Lower lobe of right lung (tissue), 2 donors: Measurements from ENCODE around the gene PYROXD2. TPM values are rescaled to one million over a fixed set of nuclear protein-coding genes. Genes with fewer than 3 reads are reported as not detected.

ENCODE experiments used
- ATAC-seq, 2 donors: fragments of 200-7000 bp; cut with Tn5 transposase; one replicate each; pipeline ENCODE4 v1.9.1; 2020 to 2022; ENCODE audit warnings: mild to moderate bottlenecking in 2 of 2, moderate library complexity in 2 of 2
- DNase-seq: peaks from one replicate; pipeline ENCODE4 v3.0.0-alpha.2; 2020
- H3K27ac ChIP-seq: fragments of 200-600 bp; one replicate; pipeline ENCODE4 v1.8.0; 2022
- H3K27me3 ChIP-seq: fragments of 200-600 bp; one replicate; pipeline ENCODE4 v1.8.0; 2022; ENCODE audit warnings: low read depth
- H3K36me3 ChIP-seq: fragments of 200-600 bp; one replicate; pipeline ENCODE4 v1.8.0; 2022; ENCODE audit warnings: mild to moderate bottlenecking
- H3K4me1 ChIP-seq: fragments of 200-600 bp; one replicate; pipeline ENCODE4 v1.8.0; 2022
- H3K4me3 ChIP-seq: fragments of 200-600 bp; one replicate; pipeline ENCODE4 v1.8.0; 2022; ENCODE audit warnings: mild to moderate bottlenecking
- H3K9me3 ChIP-seq: fragments of 200-600 bp; one replicate; pipeline ENCODE4 v1.8.0; 2022
- intact Hi-C: fragments of 100-400 bp; cut with DNase I; formaldehyde crosslinking; loops from one replicate; pipeline ENCODE4 v1.11.0; 2022
- total RNA-seq: library from RNA; stranded (reverse); fragmentation: NEBNext Ultra II Directional; extraction: Animal tissue kit (Norgen Biotek cat#: 25700); gene quantifications from one replicate; pipeline ENCODE4 v1.2.1, GENCODE V29; 2021
- TF ChIP-seq, protein P1 (sequence below): fragments of 200-600 bp; IDR thresholded peaks from one replicate; pipeline ENCODE4 v1.8.0; 2022; ENCODE audit warnings: antibody characterized with exemption, mild to moderate bottlenecking
- donor health status: DM: no; HTN: yes; CAD: no; lungs with severe emphysema.

PYROXD2 gene
- total RNA-seq, 1 donor from 2014 or later, result 17.8 TPM

DNA sequence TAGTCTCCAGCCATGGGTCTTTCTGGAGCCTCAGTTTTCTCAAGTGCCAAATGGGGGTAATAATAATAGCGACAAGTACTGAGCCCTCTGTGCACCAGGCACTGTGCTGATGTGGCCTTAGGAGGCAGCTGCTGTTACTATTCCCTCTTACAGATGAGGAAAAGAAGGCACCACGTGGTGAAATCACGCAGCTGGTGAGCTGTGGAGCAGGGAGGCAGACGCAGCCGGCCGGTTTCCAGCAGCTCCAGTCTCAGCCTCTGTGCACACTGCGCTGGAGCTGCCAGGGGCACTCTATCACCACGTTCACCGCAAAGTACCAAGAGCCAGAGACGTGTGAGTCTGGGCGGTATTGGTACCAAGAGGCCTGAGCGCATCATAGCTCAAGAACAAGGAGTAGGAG lies 9.6 kb downstream of the PYROXD2 start:
- Histone ChIP-seq H3K4me3 (no peak overlapping the region), H3K27ac (no peak overlapping the region), H3K4me1 (peaks cover 6% of the 10 kb centered on the region), H3K9me3 (no peaks in the 10 kb centered on the region), H3K36me3 (no peaks in the 10 kb centered on the region), H3K27me3 (no peaks in the 10 kb centered on the region)
- no peak for DNase-seq
- intact Hi-C loops, result no loop called here
- TF ChIP-seq, protein P1, sequence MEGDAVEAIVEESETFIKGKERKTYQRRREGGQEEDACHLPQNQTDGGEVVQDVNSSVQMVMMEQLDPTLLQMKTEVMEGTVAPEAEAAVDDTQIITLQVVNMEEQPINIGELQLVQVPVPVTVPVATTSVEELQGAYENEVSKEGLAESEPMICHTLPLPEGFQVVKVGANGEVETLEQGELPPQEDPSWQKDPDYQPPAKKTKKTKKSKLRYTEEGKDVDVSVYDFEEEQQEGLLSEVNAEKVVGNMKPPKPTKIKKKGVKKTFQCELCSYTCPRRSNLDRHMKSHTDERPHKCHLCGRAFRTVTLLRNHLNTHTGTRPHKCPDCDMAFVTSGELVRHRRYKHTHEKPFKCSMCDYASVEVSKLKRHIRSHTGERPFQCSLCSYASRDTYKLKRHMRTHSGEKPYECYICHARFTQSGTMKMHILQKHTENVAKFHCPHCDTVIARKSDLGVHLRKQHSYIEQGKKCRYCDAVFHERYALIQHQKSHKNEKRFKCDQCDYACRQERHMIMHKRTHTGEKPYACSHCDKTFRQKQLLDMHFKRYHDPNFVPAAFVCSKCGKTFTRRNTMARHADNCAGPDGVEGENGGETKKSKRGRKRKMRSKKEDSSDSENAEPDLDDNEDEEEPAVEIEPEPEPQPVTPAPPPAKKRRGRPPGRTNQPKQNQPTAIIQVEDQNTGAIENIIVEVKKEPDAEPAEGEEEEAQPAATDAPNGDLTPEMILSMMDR, result no peak
- ATAC-seq, result no peak

DNA sequence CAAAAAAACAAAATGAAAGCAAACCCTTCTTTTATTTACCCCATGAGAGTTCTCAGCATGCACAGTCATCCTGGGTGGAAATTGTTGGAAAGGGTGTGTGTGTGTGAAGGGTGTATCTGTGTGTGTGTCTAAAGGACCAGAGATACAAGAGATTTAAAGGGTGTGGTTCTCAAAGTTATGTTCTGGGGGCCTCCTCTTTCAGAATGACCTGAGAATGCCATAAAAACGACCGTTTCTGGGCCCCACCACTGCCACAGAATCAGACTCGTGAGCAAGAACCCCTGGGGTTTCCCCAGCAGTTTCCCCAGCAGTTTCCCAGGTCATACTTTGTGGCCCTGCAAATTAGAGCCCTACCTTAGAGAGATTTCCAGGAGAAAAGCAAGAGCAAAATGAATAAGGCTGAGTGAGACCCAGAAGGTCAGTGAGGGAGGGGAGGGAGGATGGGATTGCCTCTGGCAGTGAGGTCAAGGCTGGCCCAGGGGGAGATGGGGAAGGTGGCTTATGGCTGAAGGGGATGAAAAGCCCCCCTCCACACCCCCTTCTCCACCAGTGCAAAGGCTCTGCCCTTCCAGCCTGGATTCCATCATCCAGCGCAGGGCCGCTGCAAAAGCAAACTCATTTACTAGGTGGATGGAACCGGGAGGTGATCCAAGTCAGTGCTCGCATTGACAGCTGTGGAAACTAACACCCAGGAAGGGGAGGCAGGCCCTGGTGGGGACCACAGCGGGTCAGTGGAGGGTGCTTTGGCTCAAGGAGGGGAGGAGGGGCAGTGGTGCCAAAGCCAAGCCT lies 10.2 kb downstream of the PYROXD2 start:
- TF ChIP-seq, protein P1, result no peak
- DNase-seq, result no peak
- intact Hi-C loops, result no loop called here

DNA sequence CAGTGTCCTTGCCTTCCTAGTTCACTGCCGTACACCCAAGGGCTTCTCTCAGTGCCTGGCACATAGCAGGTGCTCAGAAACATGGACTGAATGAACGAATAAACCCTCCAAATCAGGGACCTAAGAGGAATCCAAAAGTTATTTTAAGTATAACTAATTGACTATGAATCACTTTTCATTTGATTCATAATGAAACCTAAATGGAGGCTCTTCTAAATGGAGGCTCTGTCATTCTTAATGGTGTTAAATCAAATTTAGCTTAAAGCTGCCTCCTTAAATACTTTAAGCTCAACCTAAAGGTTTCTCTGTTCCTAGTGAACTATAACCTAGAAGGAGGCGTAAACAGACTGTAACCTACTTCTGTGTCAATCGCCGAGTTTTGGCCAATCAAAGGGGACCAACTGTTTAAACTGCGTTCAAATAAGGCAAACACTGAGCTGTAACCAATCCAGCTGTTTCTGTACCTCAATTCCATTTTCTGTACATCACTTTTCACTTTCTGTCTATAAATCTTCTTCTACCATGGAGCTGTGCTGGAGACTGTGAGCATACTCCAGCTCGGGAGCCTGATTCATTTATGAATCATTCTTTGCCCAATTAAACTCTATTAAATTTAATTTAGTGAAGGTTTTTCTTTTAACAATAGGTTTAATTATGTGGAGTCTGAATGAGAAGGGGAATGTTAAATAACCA lies 11.0 kb downstream of the PYROXD2 start:
- Histone ChIP-seq H3K4me3 (no peak overlapping the region), H3K9me3 (no peaks in the 10 kb centered on the region), H3K4me1 (peaks cover 6% of the 10 kb centered on the region), H3K27me3 (no peaks in the 10 kb centered on the region), H3K36me3 (peaks cover 6% of the 10 kb centered on the region), H3K27ac (no peak overlapping the region)
- no peak for DNase-seq
- TF ChIP-seq, protein P1, result no peak
- intact Hi-C loops, result no loop called here
- ATAC-seq, result no peak

More for the DNA sequence above, 10.2 kb downstream of the PYROXD2 start:
- Histone ChIP-seq H3K4me3 (no peak overlapping the region), H3K27me3 (no peaks in the 10 kb centered on the region), H3K36me3 (peaks cover 3% of the 10 kb centered on the region), H3K4me1 (peaks cover 6% of the 10 kb centered on the region), H3K27ac (no peak overlapping the region), H3K9me3 (no peaks in the 10 kb centered on the region)
- no peak for ATAC-seq

DNA sequence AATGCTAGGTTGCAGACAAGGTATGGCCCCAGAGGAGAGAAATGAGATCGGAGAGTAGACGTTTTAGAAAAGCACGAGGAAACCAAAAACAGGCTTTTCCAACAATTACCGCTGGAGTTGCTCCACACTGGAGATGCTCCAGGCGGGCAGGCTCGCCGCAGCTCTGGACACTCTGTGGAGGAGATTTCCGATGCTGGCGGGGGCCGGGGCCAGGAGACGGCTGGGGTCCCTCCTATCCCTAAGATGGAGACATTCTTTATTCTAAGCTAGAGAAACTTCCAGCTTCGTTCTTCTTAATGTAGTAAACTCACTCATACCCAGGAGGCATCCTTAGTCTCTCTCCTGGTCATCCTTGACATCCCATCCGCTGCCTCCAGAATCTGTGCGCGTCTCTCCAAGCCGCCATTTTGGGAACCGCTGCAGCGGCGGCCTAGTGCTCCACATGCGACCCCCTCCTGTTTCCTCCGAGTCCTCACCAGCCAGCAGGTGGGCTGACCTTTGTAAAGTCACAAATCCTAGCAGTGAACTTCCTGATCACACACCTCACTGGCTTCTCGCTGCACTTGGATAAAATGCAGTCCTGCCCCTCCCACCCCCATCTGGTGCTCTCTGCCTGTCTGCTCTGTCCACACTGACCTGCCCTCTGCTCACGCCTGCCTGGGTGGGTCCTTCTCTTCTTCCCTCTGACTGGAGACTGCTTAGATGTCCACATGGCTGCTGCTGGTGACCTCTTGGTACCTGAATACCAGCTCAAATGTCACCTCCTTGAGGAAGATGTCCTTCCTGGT lies 11.9 kb downstream of the PYROXD2 start:
- ATAC-seq, result no peak
- Histone ChIP-seq H3K9me3 (no peaks in the 10 kb centered on the region), H3K4me1 (peaks cover 6% of the 10 kb centered on the region), H3K27ac (no peak overlapping the region), H3K4me3 (no peak overlapping the region), H3K36me3 (peaks cover 6% of the 10 kb centered on the region), H3K27me3 (no peaks in the 10 kb centered on the region)
- TF ChIP-seq, protein P1, result no peak
- no peak for DNase-seq
- intact Hi-C loops, result no loop called here

DNA sequence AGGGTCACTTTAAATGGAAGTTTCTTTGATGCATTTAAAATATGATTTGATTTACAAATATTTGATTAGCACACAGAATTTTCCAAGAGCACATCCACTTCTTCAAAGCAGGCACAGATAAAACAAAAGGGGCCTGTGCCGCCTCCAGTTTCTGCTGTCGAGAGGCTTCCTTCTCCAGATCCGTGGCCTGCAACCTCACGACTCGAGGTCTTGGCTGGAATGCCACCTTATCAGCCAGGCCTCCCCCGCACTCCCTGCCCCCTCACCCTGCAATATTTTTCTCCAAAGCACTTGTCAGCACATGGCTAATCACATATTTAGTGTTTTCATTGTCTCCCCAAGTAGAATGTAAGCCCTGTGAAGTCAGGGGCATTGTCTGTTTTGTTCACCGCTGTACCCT lies 12.5 kb downstream of the PYROXD2 start:
- Histone ChIP-seq H3K27ac (no peak overlapping the region), H3K4me1 (peaks cover 6% of the 10 kb centered on the region), H3K4me3 (no peak overlapping the region), H3K9me3 (no peaks in the 10 kb centered on the region), H3K27me3 (no peaks in the 10 kb centered on the region), H3K36me3 (peaks cover 6% of the 10 kb centered on the region)
- ATAC-seq, result no peak
- TF ChIP-seq, protein P1, result no peak
- intact Hi-C loops, result no loop called here
- DNase-seq, result no peak
